AG09319 (cell line): ENCODE measurements around the gene CD44.

Experiments used
- DNase-seq: peaks from one replicate; pipeline ENCODE4 v3.0.0-alpha.2; 2010; ENCODE audit warnings: low read depth; ENCODE audit errors: extremely low read depth
- CTCF ChIP-seq: IDR thresholded peaks from 2 replicates; pipeline ENCODE4 v1.5.1; 2011; ENCODE audit warnings: low read depth, mild to moderate bottlenecking, inconsistent platforms, low read length, moderate library complexity

Gene CD44

GRCh38 chr11:35170503-35170902, 31.5 kb downstream of the CD44 start:
- DNase-seq: no peak
- TF ChIP-seq CTCF: no peak

GRCh38 chr11:35171226-35171625, 32.3 kb downstream of the CD44 start:
- no peak for TF ChIP-seq CTCF
- DNase-seq: no peak

- no peak for DNase-seq
- TF ChIP-seq CTCF: no peak
Measured at GRCh38 chr11:35173011-35173511, 34.1 kb downstream of the CD44 start.

GRCh38 chr11:35173616-35174566, 34.9 kb downstream of the CD44 start:
- no peak for TF ChIP-seq CTCF
- DNase-seq: no peak

- no peak for DNase-seq
Measured at GRCh38 chr11:35174666-35175065, 35.7 kb downstream of the CD44 start.

GRCh38 chr11:35177370-35177769, 38.4 kb downstream of the CD44 start:
- no peak for DNase-seq
- no peak for TF ChIP-seq CTCF

More at GRCh38 chr11:35174666-35175065, 35.7 kb downstream of the CD44 start:
- no peak for TF ChIP-seq CTCF

GRCh38 chr11:35178067-35178805, 39.3 kb downstream of the CD44 start:
- TF ChIP-seq CTCF: no peak
- no peak for DNase-seq
